ENCODE measurements around the gene LPAR2. TPM values are rescaled to one million over a fixed set of nuclear protein-coding genes. Genes with fewer than 3 reads are reported as not detected.
"Not testable (repeated sequence)": the region's sequence is repeated elsewhere in the genome, so short reads cannot be mapped to it uniquely, and the experiment has no call there.

Gene LPAR2
- total RNA-seq, 4 donors from 2014 or later = 27.4 to 36.2 (median 32.6) TPM

DNA sequence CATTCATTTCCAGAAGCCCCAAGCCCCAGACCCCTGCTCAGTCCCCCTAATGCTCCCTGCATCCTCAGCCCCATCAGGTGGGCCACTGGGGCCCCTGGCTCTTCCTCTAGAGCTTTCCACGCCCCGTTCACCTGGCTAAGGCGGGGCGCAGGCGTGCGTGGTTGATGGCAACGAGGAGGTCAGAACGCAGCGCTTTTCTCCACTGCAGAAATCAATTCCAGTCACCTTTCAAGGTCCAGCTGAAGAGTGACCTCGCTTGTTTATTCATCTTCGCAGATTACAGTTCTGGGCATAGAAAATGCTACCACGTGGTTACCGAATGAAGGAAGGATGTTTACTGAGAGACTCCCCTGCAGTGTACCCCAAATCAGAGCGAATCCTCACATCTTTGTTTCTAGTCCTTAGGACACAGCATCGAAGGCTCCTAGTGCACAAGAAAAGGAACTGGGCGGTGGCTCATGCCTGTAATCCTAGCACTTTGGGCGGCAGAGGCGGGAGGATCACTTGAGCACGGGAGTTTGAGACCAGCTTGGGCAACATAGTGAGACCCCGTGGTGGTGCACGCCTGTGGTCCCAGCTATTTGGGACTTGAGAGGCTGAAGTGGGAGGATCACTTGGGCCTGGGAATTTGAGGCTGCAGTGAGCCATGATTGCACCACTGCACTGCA is 8.7 kb downstream of the LPAR2 start:
- Histone ChIP-seq H3K36me3 (peaks cover 7% of the 10 kb centered on the region), H3K27me3 (no peaks in the 10 kb centered on the region), H3K27ac (no peak overlapping the region), H3K4me3 (peak overlapping the region; percentile 60), H3K4me1 (peaks cover 17% of the 10 kb centered on the region), H3K9me3 (no peaks in the 10 kb centered on the region)
- TF ChIP-seq EP300 (IDR thresholded peaks at IDR 0.05) (no peak), CTCF (IDR thresholded peaks at IDR 0.05) (no peak), POLR2A (IDR thresholded peaks at IDR 0.05) (no peak), POLR2AphosphoS5 (IDR thresholded peaks at IDR 0.05) (no peak)
- DNase-seq (ENCODE audit: low spot score in 2 of 2) = no peak
- 57% methylated on average over 21 of the region's 21 CpGs for WGBS

DNA sequence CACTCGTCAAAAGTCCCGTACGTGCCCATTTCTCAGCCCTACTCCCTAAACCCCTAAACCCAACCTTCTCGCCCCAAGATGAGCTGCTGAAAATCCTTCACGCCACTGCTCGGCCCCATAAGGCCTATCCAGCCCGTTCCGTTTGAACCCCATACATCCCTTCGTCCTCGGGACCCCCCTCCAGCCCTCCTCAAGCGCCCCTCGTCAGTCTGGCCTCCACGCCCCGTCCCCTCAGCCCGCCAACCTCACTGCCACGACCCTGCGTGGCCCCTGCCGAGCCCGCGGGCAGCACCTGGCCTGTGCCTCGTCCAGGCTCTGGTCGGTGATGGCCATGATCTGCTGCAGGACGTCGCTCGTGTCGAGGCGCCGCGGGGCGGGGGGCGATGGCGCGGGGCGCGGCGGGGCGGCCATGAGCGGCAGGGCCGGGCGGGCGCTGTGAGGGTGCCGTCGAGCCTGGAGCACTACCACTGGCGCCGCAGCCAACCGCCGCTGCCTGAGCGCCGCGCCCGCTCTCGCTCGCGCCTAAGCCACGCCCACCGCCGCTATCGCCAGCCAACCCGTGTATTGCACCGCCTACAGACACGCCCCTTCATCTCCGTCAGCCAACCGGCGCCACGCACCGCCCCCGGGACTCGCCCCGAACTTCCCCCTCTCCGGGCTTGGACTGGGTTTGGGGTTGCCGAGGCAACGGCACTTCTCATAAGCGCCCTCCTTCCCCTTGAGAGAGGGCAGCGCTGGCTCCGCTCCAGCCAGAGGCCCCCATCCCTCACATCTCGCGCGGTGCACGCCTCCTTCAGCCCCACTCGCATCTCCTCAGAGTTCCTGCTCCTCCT is 9.6 kb downstream of the LPAR2 start, which contains the start of gene PBX4:
Gene PBX4 (minus strand): TSS at position 469 of the 833 bp plus-strand sequence. CDS start 58 bp downstream, at position 411.
- DNase-seq (ENCODE audit: low spot score in 2 of 2) = peak; percentile 97
- H3K36me3 ChIP-seq = no peaks in the 10 kb centered on the region
- H3K4me3 ChIP-seq = peak within 1 kb of the TSS; percentile 60
- no peaks in the 10 kb centered on the region for H3K9me3 ChIP-seq
- H3K4me1 ChIP-seq = peaks cover 21% of the 10 kb centered on the region
- WGBS = 4% methylated on average over 58 of the region's 80 CpGs
- TF ChIP-seq POLR2A (IDR thresholded peaks at IDR 0.05) (peak in 1 of 2 donors; percentile 43), EP300 (IDR thresholded peaks at IDR 0.05) (no peak)
- H3K27ac ChIP-seq = no peak within 1 kb of the TSS
- H3K27me3 ChIP-seq = no peaks in the 10 kb centered on the region

DNA sequence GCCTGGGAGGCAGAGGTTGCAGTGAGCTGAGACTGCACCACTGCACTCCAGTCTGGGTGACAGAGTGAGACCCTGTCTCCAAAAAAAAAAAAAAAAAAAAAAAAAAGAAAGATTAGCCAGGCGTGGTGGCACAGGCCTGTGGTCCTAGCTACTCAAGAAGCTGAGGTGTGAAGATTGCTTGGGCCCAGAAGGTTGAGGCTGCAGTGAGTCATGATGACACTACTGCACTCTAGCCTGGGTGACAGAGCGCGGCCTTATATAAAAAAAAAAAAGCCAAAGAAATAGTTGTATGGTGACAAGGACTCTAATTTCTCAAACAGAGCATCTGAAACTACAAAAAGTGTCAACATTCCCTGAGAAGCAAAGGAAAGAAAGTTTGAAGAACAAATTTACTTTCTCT is 12.9 kb downstream of the LPAR2 start:
- WGBS = 90% methylated on average over 3 of the region's 3 CpGs
- H3K4me1 ChIP-seq = peaks cover 26% of the 10 kb centered on the region
- H3K9me3 ChIP-seq = no peaks in the 10 kb centered on the region
- H3K4me3 ChIP-seq = no peak overlapping the region
- H3K36me3 ChIP-seq = no peaks in the 10 kb centered on the region
- no peaks in the 10 kb centered on the region for H3K27me3 ChIP-seq
- TF ChIP-seq POLR2A (IDR thresholded peaks at IDR 0.05) (no peak), CTCF (IDR thresholded peaks at IDR 0.05) (no peak), EP300 (IDR thresholded peaks at IDR 0.05) (no peak), POLR2AphosphoS5 (IDR thresholded peaks at IDR 0.05) (no peak)
- no peak overlapping the region for H3K27ac ChIP-seq
- no peak for DNase-seq (ENCODE audit: low spot score in 2 of 2)

DNA sequence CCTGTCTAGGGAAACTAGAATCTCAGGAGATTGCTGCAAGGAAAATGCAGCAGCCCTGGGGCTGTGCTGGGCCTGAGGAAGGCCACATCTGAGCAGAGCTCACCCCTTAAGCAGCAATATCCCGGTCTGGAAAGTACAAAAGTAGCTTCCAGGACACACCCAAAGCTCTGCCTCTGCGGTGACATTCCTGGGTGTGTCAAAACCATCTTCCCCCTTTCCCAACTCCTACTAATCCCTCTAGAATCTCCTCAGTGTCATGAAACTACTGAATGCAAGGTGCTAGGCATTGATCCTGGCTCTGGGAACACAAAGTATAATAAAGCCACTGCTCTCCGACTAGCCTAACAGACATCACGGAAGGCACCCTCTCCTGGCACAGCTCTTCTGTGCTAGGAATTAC is 14.5 kb downstream of the LPAR2 start:
- Histone ChIP-seq H3K27me3 (no peaks in the 10 kb centered on the region), H3K9me3 (no peaks in the 10 kb centered on the region), H3K4me1 (peaks cover 16% of the 10 kb centered on the region), H3K36me3 (no peaks in the 10 kb centered on the region), H3K27ac (no peak overlapping the region), H3K4me3 (no peak overlapping the region)
- WGBS = 44% methylated on average over 4 of the region's 4 CpGs
- DNase-seq (ENCODE audit: low spot score in 2 of 2) = no peak
- TF ChIP-seq EP300 (IDR thresholded peaks at IDR 0.05) = no peak
- no peak for TF ChIP-seq POLR2A (IDR thresholded peaks at IDR 0.05)
- TF ChIP-seq CTCF (IDR thresholded peaks at IDR 0.05) = no peak
- TF ChIP-seq POLR2AphosphoS5 (IDR thresholded peaks at IDR 0.05) = no peak

GRCh38 chr19:19610376-19611202 is 17.4 kb downstream of the LPAR2 start:
- Histone ChIP-seq H3K27me3 (no peaks in the 10 kb centered on the region), H3K9me3 (no peaks in the 10 kb centered on the region), H3K36me3 (no peaks in the 10 kb centered on the region), H3K4me1 (peaks cover 20% of the 10 kb centered on the region), H3K4me3 (no peak overlapping the region), H3K27ac (no peak overlapping the region)
- DNase-seq (ENCODE audit: low spot score in 2 of 2) = no peak
- 70% methylated on average over 10 of the region's 10 CpGs for WGBS
- TF ChIP-seq POLR2A (IDR thresholded peaks at IDR 0.05) (no peak), POLR2AphosphoS5 (IDR thresholded peaks at IDR 0.05) (no peak), CTCF (IDR thresholded peaks at IDR 0.05) (no peak), EP300 (IDR thresholded peaks at IDR 0.05) (no peak)

DNA sequence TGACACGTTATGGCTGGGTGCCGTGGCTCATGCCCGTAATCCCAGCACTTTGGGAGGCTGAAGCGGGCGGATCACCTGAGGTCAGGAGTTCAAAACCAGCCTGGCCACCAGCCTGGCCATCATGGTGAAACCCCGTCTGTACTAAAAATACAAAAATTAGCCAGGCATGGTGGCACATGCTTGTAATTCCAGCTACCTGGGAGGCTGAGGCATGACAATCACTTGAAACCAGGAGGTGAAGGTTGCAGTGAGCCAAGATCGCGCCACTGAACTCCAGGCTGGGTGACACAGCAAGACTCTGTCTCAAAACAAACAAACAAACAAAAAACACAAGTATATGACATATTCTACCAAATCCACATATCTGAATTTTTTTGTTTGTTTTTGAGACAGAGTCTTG is 21.3 kb downstream of the LPAR2 start:
- not testable (repeated sequence) for DNase-seq (ENCODE audit: low spot score in 2 of 2)

More for the DNA sequence above, 21.3 kb downstream of the LPAR2 start:
- 86% methylated on average over 8 of the region's 8 CpGs for WGBS
- not testable (repeated sequence) for H3K27me3 ChIP-seq, H3K4me3 ChIP-seq, H3K27ac ChIP-seq, H3K36me3 ChIP-seq, H3K9me3 ChIP-seq
- H3K4me1 ChIP-seq = peaks cover 27% of the 10 kb centered on the region

All from suprapubic skin (tissue), 4 donors.